GM18861 (cell line): ENCODE measurements around the gene LYPD5.
A peak's percentile ranks its signal among the peaks of the same experiment; 100 is the strongest.

Experiments used
- ATAC-seq: cut with Tn5 transposase; IDR thresholded peaks from one replicate; pipeline ENCODE4 v1.9.1; 2021; ENCODE audit not compliant: unreplicated experiment

The LYPD5 gene

DNA sequence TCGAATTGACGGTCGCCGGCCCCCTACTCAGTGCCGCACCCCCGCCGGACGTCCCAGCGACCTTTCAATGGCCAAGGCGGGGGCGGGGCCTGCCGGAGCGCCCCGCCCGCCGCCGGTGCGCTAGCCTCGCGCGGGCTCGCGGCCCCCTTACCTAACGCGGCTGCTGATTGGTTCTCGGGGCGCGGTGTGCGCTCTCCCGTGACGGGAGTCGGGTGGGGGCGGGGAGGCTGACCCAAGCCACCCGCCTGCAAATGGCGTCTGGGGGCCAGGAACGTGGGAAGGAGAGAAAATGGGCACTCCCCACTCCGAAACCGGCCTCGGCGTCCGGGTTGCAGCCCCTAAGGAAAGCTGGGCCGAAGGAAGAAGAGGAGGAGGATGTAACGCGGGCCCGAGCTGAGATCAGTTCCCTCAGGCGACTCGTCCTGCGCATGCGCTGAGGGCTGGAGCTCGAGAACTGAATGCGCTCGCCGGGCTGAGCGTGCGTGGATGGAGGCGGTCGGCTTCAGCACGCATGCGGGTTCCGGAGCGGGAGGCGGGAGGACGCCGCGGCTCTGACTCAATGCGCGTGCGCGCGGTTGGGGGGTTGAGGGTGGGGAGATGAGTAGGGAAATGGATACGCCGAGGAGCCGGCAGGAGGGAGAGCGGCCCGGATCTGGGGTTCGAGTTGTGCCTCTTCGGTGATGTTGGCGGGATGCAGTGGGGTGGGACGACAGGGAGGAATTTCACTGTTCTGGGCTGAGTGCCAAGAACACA, 47.6 kb downstream of the LYPD5 start, which contains the start of gene SMG9:
SMG9 (minus strand) TSS at position 460 of the 753 bp plus-strand sequence. CDS start 4,221 bp downstream, outside the sequence.
- peak; percentile 39 for ATAC-seq

DNA sequence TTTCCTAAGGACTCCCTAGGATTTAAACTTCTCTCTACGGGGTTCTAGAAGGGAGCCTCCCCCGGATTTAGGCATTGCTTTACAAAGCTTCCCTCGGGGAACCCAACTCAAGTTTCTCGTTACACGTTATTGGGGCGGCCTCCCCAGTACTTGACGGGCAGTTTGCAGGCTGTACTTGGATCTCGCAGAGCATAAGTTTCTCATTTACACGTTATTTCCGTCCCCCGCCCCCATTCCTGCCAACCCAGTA, 48.1 kb downstream of the LYPD5 start:
- ATAC-seq: no peak

DNA sequence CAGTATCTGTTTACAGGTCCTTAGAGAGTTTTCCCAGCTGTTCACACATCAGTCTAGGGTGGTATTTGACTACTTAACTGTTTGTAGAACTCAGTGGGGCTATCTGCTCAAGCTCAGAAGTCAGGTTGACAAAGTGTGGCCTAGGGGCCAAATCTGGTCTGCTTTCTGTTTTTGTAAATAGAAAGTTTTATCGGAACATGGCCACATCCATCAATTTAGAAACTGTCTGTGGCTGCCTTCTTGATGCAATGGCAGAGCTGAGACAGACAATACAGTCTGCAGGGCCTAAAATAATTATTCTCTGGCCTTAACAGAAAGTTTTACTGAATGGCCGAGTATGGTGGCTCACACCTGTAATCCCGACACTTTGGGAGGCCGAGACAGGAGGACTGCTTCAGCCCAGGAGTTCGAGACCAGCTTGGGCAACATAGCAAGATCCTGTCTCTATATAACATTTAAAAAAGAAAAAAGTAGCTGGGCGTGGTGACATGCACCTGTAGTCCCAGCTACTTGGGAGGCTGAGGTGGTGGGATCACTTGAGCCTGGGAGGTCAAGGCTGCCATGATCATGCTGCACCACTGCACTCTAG, 49.9 kb downstream of the LYPD5 start:
- no peak for ATAC-seq

DNA sequence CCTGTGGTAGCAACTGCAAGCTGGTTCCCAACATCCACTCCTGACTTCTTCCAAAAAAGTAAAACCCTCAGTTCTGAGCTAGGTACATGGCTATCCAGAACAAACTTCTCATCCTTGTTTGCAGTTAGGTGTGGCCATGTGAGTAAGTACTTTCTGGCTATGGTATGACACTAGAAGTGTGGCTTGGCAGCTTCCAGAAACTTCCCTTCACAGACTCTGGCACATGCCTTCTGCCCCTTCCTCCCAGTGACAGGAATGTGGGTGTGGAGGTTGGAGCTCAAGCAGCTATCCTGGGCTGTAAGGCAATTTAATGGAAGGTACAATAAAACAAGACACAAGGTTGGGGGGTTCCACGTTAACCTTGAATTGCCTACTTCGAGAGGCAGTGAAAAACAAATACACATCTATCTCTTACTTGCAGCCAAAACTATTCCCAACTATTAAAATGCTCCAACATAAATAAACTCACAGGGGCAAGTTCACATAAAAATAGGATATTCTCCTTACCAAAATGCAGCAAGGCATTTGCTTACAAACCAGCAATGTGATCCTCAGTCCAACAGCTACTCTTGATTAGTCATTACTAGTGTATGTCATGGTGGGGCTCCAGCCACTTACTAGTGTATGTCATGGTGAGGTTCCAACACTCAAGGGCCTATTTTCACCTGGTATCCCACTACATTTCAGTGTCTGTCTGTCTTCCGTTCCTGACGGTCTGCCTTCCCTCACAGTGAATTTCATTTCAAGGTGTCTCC, 50.6 kb downstream of the LYPD5 start:
- ATAC-seq: no peak

DNA sequence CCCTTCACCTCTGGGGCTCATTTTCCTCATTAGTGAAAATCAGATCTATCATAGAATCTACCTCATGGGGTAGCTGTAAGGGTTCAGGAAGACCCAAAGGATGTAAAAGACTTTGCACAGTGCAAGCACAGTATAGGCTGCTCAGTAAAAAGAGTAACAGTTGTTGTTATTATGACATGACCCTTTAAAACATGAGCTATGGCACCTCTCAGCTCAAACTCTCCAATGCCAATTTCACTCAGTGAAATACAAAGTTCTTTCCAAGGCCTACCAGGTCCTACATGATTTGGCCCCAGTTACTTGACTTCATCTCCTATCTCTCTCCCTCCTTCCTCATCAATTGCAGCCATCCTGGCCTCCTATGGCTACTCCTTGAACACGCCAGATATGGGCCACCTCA, 52.3 kb downstream of the LYPD5 start:
- no peak for ATAC-seq

DNA sequence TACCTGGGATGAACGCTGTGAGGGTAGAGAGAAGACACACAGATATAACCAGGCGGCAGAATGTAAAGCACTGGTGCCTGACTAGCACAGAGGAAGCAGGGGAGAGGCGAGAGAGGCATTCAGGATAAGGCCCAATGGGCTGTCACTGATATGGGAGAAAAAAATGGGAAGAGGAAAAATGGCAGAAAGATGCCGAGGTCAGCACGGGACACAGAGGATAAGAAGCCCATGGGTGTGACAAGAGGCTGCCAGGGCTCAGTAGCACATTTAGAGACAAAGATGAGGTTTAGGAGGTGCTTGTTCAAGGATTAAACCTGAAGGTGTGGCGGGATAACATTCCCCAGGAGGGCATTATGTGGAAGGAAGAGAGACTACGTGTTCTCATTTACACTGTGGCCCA, 53.1 kb downstream of the LYPD5 start:
- ATAC-seq: no peak

DNA sequence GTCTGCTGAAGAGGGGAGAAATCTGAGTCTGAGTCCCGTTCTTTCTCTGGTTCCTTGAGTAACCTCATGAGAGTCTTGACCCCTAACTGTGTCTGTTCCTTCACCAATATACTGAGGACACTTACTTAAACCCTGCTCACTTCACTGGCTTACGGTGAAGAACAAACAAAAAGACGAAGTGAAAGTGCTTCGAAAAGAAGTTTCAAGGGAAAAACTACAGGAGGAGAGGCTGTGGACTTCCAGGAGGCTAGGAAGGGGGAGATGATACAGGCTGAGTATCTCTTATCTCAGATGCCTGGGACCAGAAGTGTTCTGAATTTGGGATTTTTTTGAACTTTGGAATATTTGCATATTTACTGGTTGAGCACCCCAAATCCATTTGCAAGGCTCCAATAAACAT, 53.6 kb downstream of the LYPD5 start:
- ATAC-seq: no peak

DNA sequence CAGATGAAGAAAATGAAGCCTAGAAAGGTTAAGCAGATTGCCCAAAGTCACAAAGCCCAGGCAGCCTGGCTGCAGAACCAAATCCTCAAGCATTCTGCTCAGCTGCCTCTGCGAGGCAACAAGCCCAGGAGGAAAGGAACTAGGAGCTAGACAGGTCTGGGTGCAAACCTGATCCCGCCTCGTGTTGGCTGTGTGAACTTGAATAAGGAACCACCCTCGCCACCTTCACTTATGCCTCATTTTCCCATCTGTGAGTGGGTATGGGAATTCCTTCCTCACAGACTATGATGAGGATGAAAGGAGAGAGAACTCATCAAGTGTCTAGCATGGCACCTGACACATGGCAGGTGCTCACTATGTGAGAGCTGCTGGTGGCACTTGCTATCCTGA, 54.0 kb downstream of the LYPD5 start:
- no peak for ATAC-seq

DNA sequence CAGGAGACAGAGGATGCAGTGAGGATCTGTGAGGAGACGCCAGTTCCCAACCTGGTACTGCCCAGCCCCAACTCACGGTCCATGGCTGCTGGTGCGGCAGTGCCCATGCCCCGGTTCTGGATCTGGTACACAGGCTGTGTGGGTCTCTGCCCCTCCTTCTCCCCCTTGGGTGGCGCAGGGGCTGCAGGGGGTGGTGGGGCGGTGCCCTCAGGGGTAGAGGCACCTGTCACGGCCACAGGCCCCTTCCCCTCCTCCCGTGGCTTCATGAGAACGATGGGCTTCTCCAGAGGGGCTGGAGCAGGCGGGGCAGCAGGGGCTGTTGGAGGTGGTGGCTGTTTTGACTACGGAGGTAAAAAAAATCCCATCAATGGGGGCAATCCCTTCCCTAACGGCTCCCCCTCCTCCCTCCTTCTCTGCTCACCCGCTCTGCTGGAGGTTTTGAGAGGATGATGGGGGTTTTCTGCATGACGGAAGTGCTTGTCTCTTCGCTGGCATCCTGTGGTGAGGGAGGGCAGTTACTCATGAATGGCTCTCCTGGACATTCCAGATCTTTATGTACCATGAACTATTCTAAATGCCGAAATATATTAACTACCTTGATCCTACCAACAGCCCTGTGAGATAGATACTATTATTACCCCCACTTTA, 54.6 kb downstream of the LYPD5 start:
- no peak for ATAC-seq
